Measurements from ENCODE around the gene TPCN2.
A peak's percentile ranks its signal among the peaks of the same experiment; 100 is the strongest.

TPCN2 gene

GRCh38 chr11:69111624-69112542 is 63.2 kb downstream of the TPCN2 start:
- TF ChIP-seq, protein P1, sequence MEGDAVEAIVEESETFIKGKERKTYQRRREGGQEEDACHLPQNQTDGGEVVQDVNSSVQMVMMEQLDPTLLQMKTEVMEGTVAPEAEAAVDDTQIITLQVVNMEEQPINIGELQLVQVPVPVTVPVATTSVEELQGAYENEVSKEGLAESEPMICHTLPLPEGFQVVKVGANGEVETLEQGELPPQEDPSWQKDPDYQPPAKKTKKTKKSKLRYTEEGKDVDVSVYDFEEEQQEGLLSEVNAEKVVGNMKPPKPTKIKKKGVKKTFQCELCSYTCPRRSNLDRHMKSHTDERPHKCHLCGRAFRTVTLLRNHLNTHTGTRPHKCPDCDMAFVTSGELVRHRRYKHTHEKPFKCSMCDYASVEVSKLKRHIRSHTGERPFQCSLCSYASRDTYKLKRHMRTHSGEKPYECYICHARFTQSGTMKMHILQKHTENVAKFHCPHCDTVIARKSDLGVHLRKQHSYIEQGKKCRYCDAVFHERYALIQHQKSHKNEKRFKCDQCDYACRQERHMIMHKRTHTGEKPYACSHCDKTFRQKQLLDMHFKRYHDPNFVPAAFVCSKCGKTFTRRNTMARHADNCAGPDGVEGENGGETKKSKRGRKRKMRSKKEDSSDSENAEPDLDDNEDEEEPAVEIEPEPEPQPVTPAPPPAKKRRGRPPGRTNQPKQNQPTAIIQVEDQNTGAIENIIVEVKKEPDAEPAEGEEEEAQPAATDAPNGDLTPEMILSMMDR (IDR thresholded peaks at IDR 0.05; ENCODE audit: low read depth, low read length), result no peak
- H3K9me3 ChIP-seq (ENCODE audit: severe bottlenecking), result no peaks in the 10 kb centered on the region
- no peaks in the 10 kb centered on the region for H3K27me3 ChIP-seq (ENCODE audit: insufficient read depth, low read depth, severe bottlenecking)
- DNase-seq, result no peak
- H3K27ac ChIP-seq, result no peak overlapping the region
- no peaks in the 10 kb centered on the region for H3K36me3 ChIP-seq
- no peak overlapping the region for H3K4me3 ChIP-seq (ENCODE audit: low read depth, low read length)

GRCh38 chr11:69113226-69113625 is 64.5 kb downstream of the TPCN2 start:
- TF ChIP-seq, protein P1 (IDR thresholded peaks at IDR 0.05; ENCODE audit: low read depth, low read length), result no peak
- no peak for DNase-seq
- H3K36me3 ChIP-seq, result no peaks in the 10 kb centered on the region
- no peak overlapping the region for H3K27ac ChIP-seq
- H3K27me3 ChIP-seq (ENCODE audit: insufficient read depth, low read depth, severe bottlenecking), result no peaks in the 10 kb centered on the region
- no peaks in the 10 kb centered on the region for H3K9me3 ChIP-seq (ENCODE audit: severe bottlenecking)
- H3K4me3 ChIP-seq (ENCODE audit: low read depth, low read length), result no peak overlapping the region

- Histone ChIP-seq H3K36me3 (no peaks in the 10 kb centered on the region), H3K9me3 (ENCODE audit: severe bottlenecking) (no peaks in the 10 kb centered on the region), H3K27ac (no peak overlapping the region), H3K27me3 (ENCODE audit: insufficient read depth, low read depth, severe bottlenecking) (no peaks in the 10 kb centered on the region), H3K4me3 (ENCODE audit: low read depth, low read length) (no peak overlapping the region)
- TF ChIP-seq, protein P1 (IDR thresholded peaks at IDR 0.05; ENCODE audit: low read depth, low read length), result no peak
- no peak for DNase-seq
Observed at GRCh38 chr11:69113646-69114340, 65.1 kb downstream of the TPCN2 start.

DNA sequence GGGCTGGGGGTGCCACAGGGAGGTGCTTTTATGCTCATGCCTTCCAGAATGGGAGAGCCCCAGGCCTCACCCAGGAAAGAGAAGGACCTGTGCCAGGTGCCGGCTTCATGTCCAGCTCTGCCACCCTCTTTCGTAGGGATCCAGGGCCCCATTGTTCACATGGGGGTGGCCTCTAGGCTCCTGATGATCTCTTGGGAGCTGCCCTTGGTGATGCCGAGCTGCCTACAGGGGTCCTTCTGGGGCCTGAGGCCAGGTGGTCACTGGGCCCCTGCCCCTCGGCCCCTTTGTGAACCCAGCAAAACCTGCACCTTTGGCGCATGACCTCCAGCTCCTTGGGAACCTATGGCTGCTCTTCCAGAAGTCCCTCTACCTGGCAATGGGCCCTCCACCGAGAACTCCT is 65.6 kb downstream of the TPCN2 start:
- Histone ChIP-seq H3K36me3 (no peaks in the 10 kb centered on the region), H3K27me3 (ENCODE audit: insufficient read depth, low read depth, severe bottlenecking) (no peaks in the 10 kb centered on the region), H3K27ac (no peak overlapping the region), H3K4me3 (ENCODE audit: low read depth, low read length) (no peak overlapping the region), H3K9me3 (ENCODE audit: severe bottlenecking) (peaks cover 3% of the 10 kb centered on the region)
- TF ChIP-seq, protein P1 (IDR thresholded peaks at IDR 0.05; ENCODE audit: low read depth, low read length), result no peak
- DNase-seq, result no peak

DNA sequence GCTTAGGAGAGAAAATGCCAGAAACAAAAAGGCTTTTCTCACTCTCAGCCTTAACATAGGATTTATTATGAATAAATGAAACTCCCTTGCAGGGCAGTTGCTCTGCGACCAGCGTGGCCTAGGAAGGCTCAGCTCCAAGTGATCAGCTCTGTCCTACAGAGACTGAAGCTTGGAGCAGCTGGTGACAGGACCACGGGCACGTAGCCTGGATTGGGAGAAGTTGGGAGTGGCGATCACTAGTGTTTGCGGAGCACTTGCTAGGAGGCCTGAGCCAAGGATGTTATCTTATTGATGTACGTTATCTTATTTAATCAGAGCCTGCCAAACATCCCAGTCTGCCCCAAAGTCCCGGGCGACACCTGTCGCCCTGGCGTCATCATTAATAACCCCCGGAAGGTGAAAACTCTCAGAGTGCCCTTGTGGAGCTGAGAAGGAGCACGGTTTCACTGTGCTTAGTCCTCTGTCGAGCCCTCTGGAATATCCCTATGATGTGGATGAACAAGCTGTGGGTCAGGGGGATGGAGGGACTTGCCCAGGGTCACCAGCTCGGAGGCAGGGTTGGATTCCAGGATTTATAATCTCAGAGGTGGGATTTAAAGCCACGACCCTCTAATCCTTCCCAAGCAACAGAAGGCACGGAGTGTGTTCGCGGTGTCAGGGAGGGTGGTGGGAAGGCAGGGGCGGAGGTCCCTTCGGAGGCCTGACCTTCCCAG is 66.2 kb downstream of the TPCN2 start:
- peak; percentile 69 for DNase-seq
- Histone ChIP-seq H3K27me3 (ENCODE audit: insufficient read depth, low read depth, severe bottlenecking) (no peaks in the 10 kb centered on the region), H3K4me3 (ENCODE audit: low read depth, low read length) (peak overlapping the region; percentile 30), H3K36me3 (no peaks in the 10 kb centered on the region), H3K27ac (no peak overlapping the region), H3K9me3 (ENCODE audit: severe bottlenecking) (peaks cover 4% of the 10 kb centered on the region)
- TF ChIP-seq, protein P1 (IDR thresholded peaks at IDR 0.05; ENCODE audit: low read depth, low read length), result no peak
